Spleen (tissue), 7 donors: ENCODE data around the gene DNAJC3.

ENCODE experiments used
- CTCF ChIP-seq, 11 experiments: fragments of 200-600 bp in 7 of 11; fragments of 450-650 bp in 4 of 11; sonication (generic) in 4 of 11; IDR thresholded peaks in 8 of 11; conservative IDR thresholded peaks in 3 of 11; 1 replicate in 7 of 11; 2 replicates in 4 of 11; pipeline versions ENCODE4 v1.4.0 to v1.8.0; 2016 to 2021; ENCODE audit warnings: antibody characterized with exemption in 11 of 11, inconsistent platforms in 4 of 11, mild to moderate bottlenecking in 1 of 11
- POLR2A ChIP-seq, 3 donors: fragments of 450-650 bp; IDR thresholded peaks; one replicate each; pipeline ENCODE4 v1.5.1; 2017; ENCODE audit warnings: antibody characterized with exemption in 3 of 3, mild to moderate bottlenecking in 1 of 3
- POLR2AphosphoS5 ChIP-seq, 3 donors: sonication (generic); formaldehyde crosslinking; IDR thresholded peaks; one replicate each; pipeline ENCODE4 v1.5.1; 2017; ENCODE audit warnings: antibody characterized with exemption in 3 of 3
- donor health status: DM: no; HTN: no; CAD: no; lungs with moderate emphysema.
- donor health status: DM: no; HTN: no; CAD: no.
- donor health status: DM: no; HTN: no; CAD: no.

DNA sequence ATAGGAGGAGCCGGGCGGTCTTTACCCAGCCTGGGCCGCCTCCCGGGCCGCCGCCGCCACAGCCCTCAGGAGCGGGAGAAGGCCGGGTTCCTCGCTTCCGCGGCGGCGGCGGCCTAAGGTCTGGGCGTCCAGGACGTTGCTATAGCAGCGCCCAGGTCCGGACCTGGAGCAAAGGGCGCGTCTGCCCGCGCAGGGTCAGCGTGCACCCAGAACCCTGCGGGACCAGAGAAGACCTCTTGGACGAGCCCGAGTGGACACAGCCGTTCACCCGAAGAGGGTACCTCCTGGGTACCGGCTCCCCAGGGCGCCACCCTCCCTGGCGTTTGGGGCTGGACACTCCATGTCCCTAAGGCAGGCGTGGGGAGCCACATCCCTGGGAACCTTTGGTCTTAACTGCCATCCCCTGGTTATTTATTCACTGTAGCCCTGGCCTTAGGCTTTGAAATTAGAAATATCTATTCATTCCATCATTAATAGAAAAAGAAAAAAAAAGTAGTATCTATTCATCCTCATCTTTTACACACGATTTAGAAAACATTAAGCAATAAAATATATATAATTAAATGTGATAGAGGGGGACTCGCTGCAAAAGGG lies 34.8 kb upstream of the DNAJC3 start:
- TF ChIP-seq POLR2A (IDR thresholded peaks at IDR 0.05) (no peak), CTCF (IDR thresholded peaks at IDR 0.05 in 8 of 11, conservative IDR thresholded peaks at IDR 0.05 in 3 of 11) (no peak), POLR2AphosphoS5 (IDR thresholded peaks at IDR 0.05) (no peak)
